ENCODE measurements around the gene CETN2. TPM values are rescaled to one million over a fixed set of nuclear protein-coding genes. Genes with fewer than 3 reads are reported as not detected.
A peak's percentile ranks its signal among the peaks of the same experiment; 100 is the strongest.

The CETN2 gene
- total and polyA plus RNA-seq, 10 donors = 9.4 to 25.0 (median 14.7) TPM

- no peak for TF ChIP-seq POLR2AphosphoS5 (IDR thresholded peaks at IDR 0.05)
- no peak for TF ChIP-seq CTCF (IDR thresholded peaks at IDR 0.05 in 8 of 11, conservative IDR thresholded peaks at IDR 0.05 in 3 of 11)
- TF ChIP-seq POLR2A (IDR thresholded peaks at IDR 0.05) = no peak
- no peak for DNase-seq
- peaks cover 0 to 7% (median 0%) of the 10 kb centered on the region in 8 donors for H3K9me3 ChIP-seq
- peaks cover 0 to 18% (median 0%) of the 10 kb centered on the region in 6 donors for H3K36me3 ChIP-seq
- H3K4me3 ChIP-seq = no peak overlapping the region
- intact Hi-C loops (cut with DNase I; ENCODE audit: low total_unique reads) = no loop called here
- peaks cover 0 to 31% (median 17%) of the 10 kb centered on the region in 6 donors for H3K4me1 ChIP-seq
- no peak overlapping the region for H3K27ac ChIP-seq
- 89 to 100% (median 95%) methylated on average over 4 to 5 of the region's 5 CpGs for WGBS, 5 donors
- no peaks in the 10 kb centered on the region for H3K27me3 ChIP-seq (replicated peaks in 1 of 7)
Observed at GRCh38 chrX:152832520-152832919, 2.0 kb upstream of the CETN2 start.

GRCh38 chrX:152831391-152831790 lies 834 bp upstream of the CETN2 start:
- H3K27ac ChIP-seq = peak overlapping the region in 6 of 8 donors; percentile 60 to 82 (median 74)
- peak overlapping the region; percentile 47 to 85 (median 56) for H3K4me3 ChIP-seq
- no peaks in the 10 kb centered on the region for H3K27me3 ChIP-seq (replicated peaks in 1 of 7)
- intact Hi-C loops (cut with DNase I; ENCODE audit: low total_unique reads) = no loop called here
- no peak for TF ChIP-seq POLR2A (IDR thresholded peaks at IDR 0.05)
- no peak for TF ChIP-seq POLR2AphosphoS5 (IDR thresholded peaks at IDR 0.05)
- TF ChIP-seq CTCF (IDR thresholded peaks at IDR 0.05 in 8 of 11, conservative IDR thresholded peaks at IDR 0.05 in 3 of 11) = no peak
- H3K4me1 ChIP-seq = peaks cover 0 to 31% (median 17%) of the 10 kb centered on the region in 6 donors
- 5 to 38% (median 15%) methylated on average over 3 to 10 of the region's 10 CpGs for WGBS, 5 donors
- H3K36me3 ChIP-seq = peaks cover 0 to 22% (median 0%) of the 10 kb centered on the region in 6 donors
- DNase-seq = no peak
- peaks cover 0 to under 1% (median 0%) of the 10 kb centered on the region in 8 donors for H3K9me3 ChIP-seq

- intact Hi-C loops (cut with DNase I; ENCODE audit: low total_unique reads) = no loop called here
- Histone ChIP-seq H3K36me3 (peaks cover 0 to 16% (median 0%) of the 10 kb centered on the region in 6 donors), H3K9me3 (no peaks in the 10 kb centered on the region), H3K4me1 (peaks cover 0 to 5% (median 2%) of the 10 kb centered on the region in 6 donors), H3K4me3 (no peak overlapping the region), H3K27me3 (replicated peaks in 1 of 7) (peaks cover 0 to 12% (median 0%) of the 10 kb centered on the region in 7 donors), H3K27ac (no peak overlapping the region)
- WGBS, 5 donors = 58 to 71% (median 61%) methylated on average over 7 of the region's 7 CpGs
- TF ChIP-seq POLR2AphosphoS5 (IDR thresholded peaks at IDR 0.05) = no peak
- TF ChIP-seq POLR2A (IDR thresholded peaks at IDR 0.05) = no peak
- TF ChIP-seq CTCF (IDR thresholded peaks at IDR 0.05 in 8 of 11, conservative IDR thresholded peaks at IDR 0.05 in 3 of 11) = no peak
- no peak for DNase-seq
Observed at GRCh38 chrX:152824841-152825374, 5.6 kb downstream of the CETN2 start.

GRCh38 chrX:152823657-152824056 lies 6.9 kb downstream of the CETN2 start:
- TF ChIP-seq POLR2AphosphoS5 (IDR thresholded peaks at IDR 0.05) = no peak
- no peak for TF ChIP-seq POLR2A (IDR thresholded peaks at IDR 0.05)
- no peak for TF ChIP-seq CTCF (IDR thresholded peaks at IDR 0.05 in 8 of 11, conservative IDR thresholded peaks at IDR 0.05 in 3 of 11)
- no peak for DNase-seq
- WGBS, 5 donors = 60 to 70% (median 68%) methylated on average over 6 of the region's 6 CpGs
- H3K27ac ChIP-seq = no peak overlapping the region
- H3K9me3 ChIP-seq = no peaks in the 10 kb centered on the region
- H3K27me3 ChIP-seq (replicated peaks in 1 of 7) = peaks cover 0 to 12% (median 0%) of the 10 kb centered on the region in 7 donors
- intact Hi-C loops (cut with DNase I; ENCODE audit: low total_unique reads) = no loop called here
- no peaks in the 10 kb centered on the region for H3K4me1 ChIP-seq
- H3K36me3 ChIP-seq = peaks cover 0 to 16% (median 0%) of the 10 kb centered on the region in 6 donors
- H3K4me3 ChIP-seq = no peak overlapping the region

Data from spleen (tissue), 11 donors.